Stomach (tissue), 9 donors: Measurements from ENCODE around the gene CUL1. TPM values are rescaled to one million over a fixed set of nuclear protein-coding genes. Genes with fewer than 3 reads are reported as not detected.

Experiments
- DNase-seq, 2 donors: peaks; one replicate each; pipeline versions ENCODE4 v3.0.0 to v3.0.0-alpha.2; 2013 to 2019
- H3K27ac ChIP-seq, 5 donors: fragments of 200-600 bp in 4 of 5; sonication (generic) in 4 of 5; one replicate each; pipeline ENCODE4 v1.5.1; 2013 to 2019; ENCODE audit warnings: mild to moderate bottlenecking in 1 of 5, moderate library complexity in 1 of 5
- H3K27me3 ChIP-seq, 3 donors: fragments of 200-600 bp; sonication (generic); one replicate each; pipeline ENCODE4 v1.5.1; 2017 to 2019; ENCODE audit warnings: mixed run types in 1 of 3
- H3K36me3 ChIP-seq, 4 donors: fragments of 200-600 bp; sonication (generic); 1 replicate in 3 of 4; 2 replicates in 1 of 4; pipeline ENCODE4 v1.5.1; 2016 to 2019
- H3K4me1 ChIP-seq, 4 donors: fragments of 200-600 bp; sonication (generic); one replicate each; pipeline ENCODE4 v1.5.1; 2016 to 2019
- H3K4me3 ChIP-seq, 4 donors: fragments of 200-600 bp; sonication (generic) in 3 of 4; one replicate each; pipeline ENCODE4 v1.5.1; 2016 to 2019; ENCODE audit warnings: mild to moderate bottlenecking in 1 of 4
- H3K9me3 ChIP-seq, 4 donors: fragments of 200-600 bp; sonication (generic); one replicate each; pipeline ENCODE4 v1.5.1; 2016 to 2019
- EP300 ChIP-seq: sonication (generic); formaldehyde crosslinking; IDR thresholded peaks from one replicate; pipeline ENCODE4 v1.6.1; 2017; ENCODE audit warnings: antibody characterized with exemption
- POLR2A ChIP-seq, 4 donors: fragments of 450-650 bp; IDR thresholded peaks; one replicate each; pipeline ENCODE4 v1.6.1; 2016; ENCODE audit warnings: antibody characterized with exemption in 4 of 4, control low read depth in 2 of 4, mild to moderate bottlenecking in 1 of 4, moderate library complexity in 1 of 4
- POLR2AphosphoS5 ChIP-seq, 3 donors: sonication (generic); formaldehyde crosslinking; IDR thresholded peaks; one replicate each; pipeline ENCODE4 v1.6.1; 2016; ENCODE audit warnings: antibody characterized with exemption in 3 of 3
- WGBS, 5 donors: extraction: QIAGEN DNeasy Blood & Tissue Kit in 3 of 5; methylation state at CpG; one replicate each; pipeline versions ENCODE4 v1.1.5 to v1.1.7; 2013 to 2018; 5-methylcytosine and 5-hydroxymethylcytosine counted together
- intact Hi-C: fragments of 100-400 bp; cut with DNase I; formaldehyde crosslinking; loops from one replicate; pipeline ENCODE4 v1.15.1; 2023; ENCODE audit warnings: low total_unique reads
- polyA plus RNA-seq, 3 donors: library from polyadenylated mRNA; stranded (reverse); fragments of 200-250 nt; gene quantifications; one replicate each; pipeline ENCODE4 v1.2.3, GENCODE V29; 2013
- total RNA-seq, 5 donors: library from RNA; depleted of rRNA; stranded (reverse); fragments of >200 nt; gene quantifications; one replicate each; pipeline versions ENCODE4 v1.1.0 to v1.2.3, GENCODE V29; 2014 to 2016
- TF ChIP-seq, protein P1 (sequence below), 7 experiments: fragments of 450-650 bp in 4 of 7; fragments of 200-600 bp in 3 of 7; sonication (generic) in 3 of 7; IDR thresholded peaks; one replicate each; pipeline ENCODE4 v1.5.1; 2016 to 2019; ENCODE audit warnings: antibody characterized with exemption in 7 of 7, control low read depth in 2 of 7, mild to moderate bottlenecking in 1 of 7
- donor health status: healthy with polysubstance abuse.
- donor health status: Bipolar disorder and iron deficiency.
- donor health status: healthy.

CUL1 gene
- total and polyA plus RNA-seq, 8 donors: 22.5 to 56.4 (median 29.2) TPM

DNA sequence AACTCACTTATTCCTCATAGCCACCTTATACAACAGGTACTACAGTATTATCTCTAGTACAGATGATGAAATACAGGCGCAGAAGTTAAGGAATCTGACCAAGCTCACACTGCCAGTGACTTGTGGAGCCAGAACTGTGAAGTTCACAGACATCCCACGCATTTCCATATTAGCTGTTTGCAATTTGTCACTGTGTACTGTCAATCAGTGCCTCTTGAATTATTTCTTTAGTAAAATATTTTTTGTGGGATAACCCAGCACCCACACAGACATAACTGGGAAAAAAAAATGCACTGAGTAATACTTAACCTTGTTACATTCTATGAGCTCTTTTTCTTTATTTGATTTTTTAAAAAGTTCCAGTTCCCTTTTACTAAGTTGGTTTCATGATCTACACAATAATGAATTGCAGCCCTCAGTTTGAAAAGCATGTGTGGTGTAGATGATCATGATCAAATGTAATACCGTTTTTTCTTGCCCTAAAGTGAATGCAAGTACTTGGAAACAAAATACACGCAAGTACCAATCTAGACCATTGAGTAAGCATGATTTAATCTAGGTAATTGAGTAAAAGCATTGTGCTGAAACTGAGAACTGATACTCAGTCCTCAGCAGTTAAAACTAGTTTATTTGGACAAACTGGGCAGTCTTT lies 14.1 kb downstream of the CUL1 start:
- no peak overlapping the region for H3K4me3 ChIP-seq
- intact Hi-C loops: no loop called here
- H3K36me3 ChIP-seq: no peaks in the 10 kb centered on the region
- peaks cover 7 to 79% (median 43%) of the 10 kb centered on the region in 4 donors for H3K4me1 ChIP-seq
- H3K27ac ChIP-seq: no peak overlapping the region
- no peaks in the 10 kb centered on the region for H3K27me3 ChIP-seq
- H3K9me3 ChIP-seq: no peaks in the 10 kb centered on the region
- DNase-seq: no peak
- 48 to 56% (median 52%) methylated on average over 4 of the region's 4 CpGs for WGBS, 5 donors
- TF ChIP-seq, protein P1, sequence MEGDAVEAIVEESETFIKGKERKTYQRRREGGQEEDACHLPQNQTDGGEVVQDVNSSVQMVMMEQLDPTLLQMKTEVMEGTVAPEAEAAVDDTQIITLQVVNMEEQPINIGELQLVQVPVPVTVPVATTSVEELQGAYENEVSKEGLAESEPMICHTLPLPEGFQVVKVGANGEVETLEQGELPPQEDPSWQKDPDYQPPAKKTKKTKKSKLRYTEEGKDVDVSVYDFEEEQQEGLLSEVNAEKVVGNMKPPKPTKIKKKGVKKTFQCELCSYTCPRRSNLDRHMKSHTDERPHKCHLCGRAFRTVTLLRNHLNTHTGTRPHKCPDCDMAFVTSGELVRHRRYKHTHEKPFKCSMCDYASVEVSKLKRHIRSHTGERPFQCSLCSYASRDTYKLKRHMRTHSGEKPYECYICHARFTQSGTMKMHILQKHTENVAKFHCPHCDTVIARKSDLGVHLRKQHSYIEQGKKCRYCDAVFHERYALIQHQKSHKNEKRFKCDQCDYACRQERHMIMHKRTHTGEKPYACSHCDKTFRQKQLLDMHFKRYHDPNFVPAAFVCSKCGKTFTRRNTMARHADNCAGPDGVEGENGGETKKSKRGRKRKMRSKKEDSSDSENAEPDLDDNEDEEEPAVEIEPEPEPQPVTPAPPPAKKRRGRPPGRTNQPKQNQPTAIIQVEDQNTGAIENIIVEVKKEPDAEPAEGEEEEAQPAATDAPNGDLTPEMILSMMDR (IDR thresholded peaks at IDR 0.05): no peak
- no peak for TF ChIP-seq EP300
- TF ChIP-seq POLR2A (IDR thresholded peaks at IDR 0.05): no peak

DNA sequence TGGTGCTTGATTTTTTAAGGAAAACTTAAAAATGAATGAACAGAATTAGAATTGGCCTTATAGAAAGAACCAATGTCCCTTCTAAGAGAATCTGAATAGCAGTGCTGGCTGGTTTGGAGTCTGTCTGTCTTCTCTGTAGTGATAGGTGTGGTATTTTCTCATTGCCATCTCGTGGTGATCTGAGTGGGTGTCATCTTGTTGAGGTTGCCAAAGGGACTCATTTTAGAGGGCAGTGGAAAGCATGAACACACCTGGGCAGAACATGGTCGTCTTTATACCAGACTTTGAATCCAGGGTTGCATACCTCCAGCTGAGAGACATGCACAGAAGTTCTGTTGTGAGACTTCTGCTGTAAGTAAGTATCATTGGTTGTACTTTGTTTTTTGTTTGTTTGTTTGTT lies 15.8 kb downstream of the CUL1 start:
- DNase-seq: no peak
- Histone ChIP-seq H3K4me1 (peaks cover 2 to 77% (median 42%) of the 10 kb centered on the region in 4 donors), H3K4me3 (no peak overlapping the region), H3K27me3 (no peaks in the 10 kb centered on the region), H3K36me3 (no peaks in the 10 kb centered on the region), H3K27ac (no peak overlapping the region), H3K9me3 (no peaks in the 10 kb centered on the region)
- 64 to 84% (median 77%) methylated on average over 2 of the region's 2 CpGs for WGBS, 5 donors
- intact Hi-C loops: no loop called here
- no peak for TF ChIP-seq EP300
- TF ChIP-seq, protein P1 (IDR thresholded peaks at IDR 0.05): no peak
- no peak for TF ChIP-seq POLR2A (IDR thresholded peaks at IDR 0.05)
- TF ChIP-seq POLR2AphosphoS5 (IDR thresholded peaks at IDR 0.05): no peak

DNA sequence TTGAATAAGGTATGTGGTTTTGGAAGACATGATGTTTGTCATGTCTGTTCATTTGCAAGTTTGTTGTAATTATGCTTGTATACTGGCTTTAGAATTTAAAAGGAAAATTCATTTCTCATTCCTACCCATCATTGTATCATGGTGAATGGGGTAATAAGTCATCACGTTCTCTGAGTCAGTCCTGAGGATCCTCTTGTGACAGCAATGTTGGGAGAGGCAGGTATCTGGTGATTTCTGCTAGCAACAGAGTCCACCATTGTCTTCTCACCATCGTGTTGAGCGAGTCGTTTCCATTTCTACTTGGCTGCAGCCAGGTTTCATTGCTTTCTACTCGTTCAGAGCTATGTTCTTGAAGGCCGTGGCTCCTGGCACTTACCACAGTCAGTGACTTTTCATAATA lies 16.3 kb downstream of the CUL1 start:
- intact Hi-C loops: no loop called here
- Histone ChIP-seq H3K4me3 (no peak overlapping the region), H3K36me3 (no peaks in the 10 kb centered on the region), H3K27me3 (no peaks in the 10 kb centered on the region), H3K4me1 (peaks cover 7 to 83% (median 45%) of the 10 kb centered on the region in 4 donors), H3K9me3 (no peaks in the 10 kb centered on the region), H3K27ac (no peak overlapping the region)
- DNase-seq: no peak
- TF ChIP-seq POLR2AphosphoS5 (IDR thresholded peaks at IDR 0.05): no peak
- WGBS, 5 donors: 87 to 93% (median 89%) methylated on average over 6 of the region's 6 CpGs

DNA sequence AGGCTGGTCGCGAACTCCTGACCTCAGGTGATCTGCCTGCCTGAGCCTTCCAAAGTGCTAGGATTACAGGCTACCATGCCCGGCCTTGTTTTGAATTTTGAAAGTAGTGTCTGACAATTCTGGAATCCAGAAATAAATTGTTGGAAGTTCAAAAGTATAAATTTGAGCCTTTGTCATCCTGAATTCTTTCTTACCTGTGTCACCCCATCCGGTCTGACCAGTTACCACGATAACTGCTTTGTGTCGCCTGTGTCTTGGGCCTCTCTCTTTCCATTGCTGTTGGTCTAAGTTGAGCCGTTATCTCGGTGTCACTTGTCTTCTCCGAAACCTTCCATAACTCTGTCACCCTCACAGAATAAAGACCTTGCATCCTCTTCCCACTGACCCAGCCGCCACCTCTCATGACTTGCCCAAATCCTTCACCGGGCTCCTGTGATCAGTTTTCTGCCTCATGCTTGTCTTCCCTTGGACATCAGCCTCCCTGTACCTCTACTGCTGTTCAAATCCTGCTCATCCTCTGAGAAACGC lies 18.6 kb downstream of the CUL1 start:
- intact Hi-C loops: no loop called here
- H3K4me1 ChIP-seq: peaks cover 24 to 85% (median 56%) of the 10 kb centered on the region in 4 donors
- H3K36me3 ChIP-seq: no peaks in the 10 kb centered on the region
- H3K4me3 ChIP-seq: no peak overlapping the region
- DNase-seq: no peak
- TF ChIP-seq POLR2A (IDR thresholded peaks at IDR 0.05): no peak
- TF ChIP-seq EP300: no peak
- no peak for TF ChIP-seq POLR2AphosphoS5 (IDR thresholded peaks at IDR 0.05)
- TF ChIP-seq, protein P1 (IDR thresholded peaks at IDR 0.05): no peak
- no peaks in the 10 kb centered on the region for H3K9me3 ChIP-seq
- WGBS, 5 donors: 91 to 95% (median 94%) methylated on average over 12 of the region's 12 CpGs
- H3K27me3 ChIP-seq: no peaks in the 10 kb centered on the region
- no peak overlapping the region for H3K27ac ChIP-seq

DNA sequence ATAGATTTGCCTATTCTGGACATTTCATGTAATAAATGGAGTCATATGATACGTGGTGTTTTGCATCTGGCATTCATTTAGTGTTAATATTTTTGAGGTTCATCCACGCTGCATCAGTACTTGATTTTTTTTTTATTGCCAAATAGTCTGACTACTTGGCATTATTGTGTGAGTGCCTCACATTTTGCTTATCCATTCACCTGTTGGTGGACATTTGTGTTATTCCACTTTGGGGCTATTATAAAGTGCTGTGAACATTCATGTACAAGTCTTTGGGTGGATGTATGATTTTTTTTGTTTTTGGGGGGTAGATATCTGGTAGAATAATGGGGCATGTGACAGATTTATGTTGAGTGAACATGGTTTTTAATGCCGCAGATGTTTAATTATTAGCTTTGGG lies 19.7 kb downstream of the CUL1 start:
- no peak for DNase-seq
- Histone ChIP-seq H3K27ac (no peak overlapping the region), H3K4me1 (peaks cover 33 to 85% (median 61%) of the 10 kb centered on the region in 4 donors), H3K36me3 (no peaks in the 10 kb centered on the region), H3K4me3 (no peak overlapping the region), H3K9me3 (no peaks in the 10 kb centered on the region), H3K27me3 (no peaks in the 10 kb centered on the region)
- intact Hi-C loops: no loop called here
- TF ChIP-seq POLR2AphosphoS5 (IDR thresholded peaks at IDR 0.05) (no peak), POLR2A (IDR thresholded peaks at IDR 0.05) (no peak), EP300 (no peak)
- TF ChIP-seq, protein P1 (IDR thresholded peaks at IDR 0.05): no peak
- 91 to 95% (median 94%) methylated on average over 3 of the region's 3 CpGs for WGBS, 5 donors
